Osteoblast (primary cell): Measurements from ENCODE around the gene DES. TPM values are rescaled to one million over a fixed set of nuclear protein-coding genes. Genes with fewer than 3 reads are reported as not detected.
A peak's percentile ranks its signal among the peaks of the same experiment; 100 is the strongest.

Experiments used
- DNase-seq: peaks from one replicate; pipeline ENCODE4 v3.0.0; 2011; ENCODE audit warnings: low spot score, mixed read lengths; ENCODE audit not compliant: insufficient read length; ENCODE audit errors: missing footprints
- H2AFZ ChIP-seq: 2 replicates; pipeline ENCODE4 v1.6.0; 2011; ENCODE audit warnings: mild to moderate bottlenecking, low read length
- H3K27ac ChIP-seq: 2 replicates; pipeline ENCODE4 v1.5.1; 2011; ENCODE audit warnings: mild to moderate bottlenecking, low read depth, low read length, moderate library complexity
- H3K27me3 ChIP-seq: 2 replicates; pipeline ENCODE4 v1.6.0; 2012; ENCODE audit warnings: mild to moderate bottlenecking, control low read depth, inconsistent platforms, low read length, moderate library complexity; ENCODE audit not compliant: insufficient read depth
- H3K36me3 ChIP-seq: 2 replicates; pipeline ENCODE4 v1.5.1; 2011; ENCODE audit warnings: mild to moderate bottlenecking, low read length, control low read depth, moderate library complexity; ENCODE audit not compliant: insufficient read depth
- H3K4me1 ChIP-seq: 2 replicates; pipeline ENCODE4 v1.5.1; 2011; ENCODE audit warnings: mild to moderate bottlenecking, low read length, control low read depth, moderate library complexity; ENCODE audit not compliant: insufficient read depth
- H3K4me2 ChIP-seq: 2 replicates; pipeline ENCODE4 v1.6.0; 2011; ENCODE audit warnings: mild to moderate bottlenecking, low read length; ENCODE audit not compliant: insufficient read depth
- H3K4me3 ChIP-seq: fragments of 200-600 bp; sonication (generic); 3 replicates; pipeline ENCODE4 v1.5.1; 2012; ENCODE audit warnings: mild to moderate bottlenecking, low read length, inconsistent platforms; ENCODE audit not compliant: insufficient read depth
- H3K79me2 ChIP-seq: 2 replicates; pipeline ENCODE4 v1.6.0; 2012; ENCODE audit warnings: mild to moderate bottlenecking, low read length, control low read depth, inconsistent platforms; ENCODE audit not compliant: insufficient read depth
- H3K9me3 ChIP-seq: 2 replicates; pipeline ENCODE4 v1.5.1; 2011; ENCODE audit warnings: low read depth, low read length, control low read depth
- H4K20me1 ChIP-seq: 2 replicates; pipeline ENCODE4 v1.6.0; 2012; ENCODE audit warnings: mild to moderate bottlenecking, low read length, control low read depth; ENCODE audit not compliant: insufficient read depth
- CTCF ChIP-seq: IDR thresholded peaks from 2 replicates; pipeline ENCODE4 v1.5.1; 2011; ENCODE audit warnings: mild to moderate bottlenecking, low read depth, low read length, moderate library complexity; ENCODE audit errors: extremely low read depth
- total RNA-seq: library from RNA; depleted of rRNA; stranded (reverse); fragments of >200 nt; gene quantifications from 2 replicates; pipeline ENCODE4 v1.2.3, GENCODE V29; 2012

Gene DES
- total RNA-seq, 1 donor = 0.72 TPM

GRCh38 chr2:219452361-219453317 lies 34.5 kb downstream of the DES start:
- Histone ChIP-seq H3K27ac (peak overlapping the region; percentile 88), H3K4me1 (peaks cover 35% of the 10 kb centered on the region), H3K4me2 (peak overlapping the region; percentile 79), H3K36me3 (peaks cover 51% of the 10 kb centered on the region), H4K20me1 (no peaks in the 10 kb centered on the region), H3K9me3 (no peaks in the 10 kb centered on the region), H3K27me3 (no peaks in the 10 kb centered on the region), H2AFZ (no peak overlapping the region), H3K79me2 (no peaks in the 10 kb centered on the region), H3K4me3 (peak overlapping the region; percentile 39)
- TF ChIP-seq CTCF = no peak
- DNase-seq = peak; percentile 100

DNA sequence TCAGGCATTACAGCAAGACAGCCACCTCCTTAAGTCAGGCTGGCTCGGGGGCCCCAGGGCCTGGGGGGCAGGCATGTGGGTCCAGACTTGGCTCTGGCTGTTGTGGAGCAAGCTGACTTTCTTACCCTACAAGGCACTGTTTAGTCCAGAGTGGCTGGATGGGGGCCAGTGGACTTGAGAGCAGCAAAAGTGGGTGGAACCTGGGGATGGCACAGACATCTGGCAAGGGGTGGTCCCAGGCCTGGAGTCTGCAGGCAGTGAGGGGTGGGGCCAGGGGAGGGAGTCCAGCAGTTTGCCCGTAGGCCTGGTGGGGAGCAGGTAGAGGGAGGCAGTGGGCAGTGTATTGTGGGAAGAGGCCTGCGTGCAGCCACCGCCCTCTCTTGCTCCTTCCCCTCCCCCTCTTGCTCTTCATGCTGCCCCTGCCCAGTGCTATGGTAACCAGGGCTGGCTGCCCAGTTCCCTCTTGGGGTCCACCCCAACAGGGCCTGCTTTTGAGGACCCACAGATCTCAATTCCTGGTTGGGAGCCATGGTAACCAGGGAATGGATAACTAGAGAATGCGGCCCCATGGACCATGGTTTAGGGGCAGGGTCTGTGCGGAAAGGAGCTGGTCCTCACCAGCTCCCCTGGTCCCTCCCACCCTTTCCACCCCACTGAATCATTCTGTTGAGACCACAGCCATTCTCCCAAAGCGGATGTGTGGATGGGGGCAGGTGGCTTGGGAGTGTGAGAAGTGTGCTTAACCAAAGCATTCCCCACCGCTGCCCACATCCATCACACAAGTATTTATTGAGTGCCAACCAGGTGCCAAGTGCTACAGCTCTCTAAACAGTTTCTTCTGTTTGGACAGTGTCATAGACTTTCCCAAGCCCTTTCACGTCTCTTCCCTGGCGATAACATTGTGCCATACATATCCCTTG lies 35.8 kb downstream of the DES start:
- H2AFZ ChIP-seq = no peak overlapping the region
- H3K4me1 ChIP-seq = peaks cover 38% of the 10 kb centered on the region
- H3K4me3 ChIP-seq = peak overlapping the region; percentile 39

DNA sequence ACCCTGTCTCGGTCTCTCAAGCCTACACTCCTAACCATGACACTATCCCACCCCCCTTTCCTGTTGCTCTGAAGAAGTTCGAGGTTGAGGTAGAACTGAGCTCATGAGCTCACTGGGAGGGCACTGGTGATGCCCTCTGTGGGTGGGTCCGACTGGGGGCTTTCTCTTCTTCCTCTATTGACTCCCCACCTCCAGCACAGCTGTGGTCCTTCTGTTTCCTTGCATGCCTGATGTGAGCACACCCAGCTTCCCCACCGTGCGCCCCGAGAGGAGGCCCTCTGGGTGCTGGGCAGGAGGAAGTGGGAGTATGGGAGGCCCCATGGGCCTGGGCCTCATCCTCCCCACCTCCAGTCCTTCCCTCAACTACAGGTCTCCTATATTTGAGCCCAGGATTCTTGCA lies 37.4 kb downstream of the DES start:
- no peak for TF ChIP-seq CTCF
- Histone ChIP-seq H2AFZ (no peak overlapping the region), H3K79me2 (no peaks in the 10 kb centered on the region), H3K4me3 (no peak overlapping the region), H3K36me3 (peaks cover 35% of the 10 kb centered on the region), H3K27me3 (no peaks in the 10 kb centered on the region), H4K20me1 (no peaks in the 10 kb centered on the region), H3K4me2 (no peak overlapping the region), H3K4me1 (peaks cover 52% of the 10 kb centered on the region), H3K9me3 (no peaks in the 10 kb centered on the region), H3K27ac (no peak overlapping the region)
- DNase-seq = no peak

More for the DNA sequence above, 35.8 kb downstream of the DES start:
- peak overlapping the region; percentile 79 for H3K4me2 ChIP-seq
- H3K79me2 ChIP-seq = no peaks in the 10 kb centered on the region
- no peaks in the 10 kb centered on the region for H3K27me3 ChIP-seq
- peak overlapping the region; percentile 88 for H3K27ac ChIP-seq
- peak; percentile 94 for DNase-seq
- H4K20me1 ChIP-seq = no peaks in the 10 kb centered on the region
- no peak for TF ChIP-seq CTCF
- no peaks in the 10 kb centered on the region for H3K9me3 ChIP-seq
- peaks cover 51% of the 10 kb centered on the region for H3K36me3 ChIP-seq
